WTC11 (cell line): ENCODE measurements around the gene STXBP6.

Source experiments
- ATF2 ChIP-seq: sonication (generic); formaldehyde crosslinking; IDR thresholded peaks from 2 replicates; pipeline ENCODE4 v1.8.1; 2022; ENCODE audit warnings: low read depth, missing genetic modification reagents, borderline replicate concordance
- CTCF ChIP-seq: fragments of 200-600 bp; IDR thresholded peaks from 2 replicates; pipeline ENCODE4 v1.8.0; 2022; ENCODE audit warnings: antibody characterized with exemption
- ETV6 ChIP-seq: sonication (generic); formaldehyde crosslinking; IDR thresholded peaks from 2 replicates; pipeline ENCODE4 v1.8.1; 2022; ENCODE audit warnings: mild to moderate bottlenecking, missing genetic modification reagents
- FOXK1 ChIP-seq: sonication (generic); formaldehyde crosslinking; IDR thresholded peaks from 2 replicates; pipeline ENCODE4 v1.8.0; 2022; ENCODE audit warnings: mild to moderate bottlenecking, moderate library complexity, missing genetic modification reagents
- HMGXB4 ChIP-seq: sonication (generic); formaldehyde crosslinking; IDR thresholded peaks from 2 replicates; pipeline ENCODE4 v1.8.1; 2023; ENCODE audit warnings: mild to moderate bottlenecking, moderate library complexity, missing genetic modification reagents
- NR3C1 ChIP-seq: sonication (generic); formaldehyde crosslinking; conservative IDR thresholded peaks from 2 replicates; pipeline ENCODE4 v1.8.1; 2023; ENCODE audit warnings: low read depth, mild to moderate bottlenecking, missing genetic modification reagents
- SOX15 ChIP-seq: fragments of 250-450 bp; sonication (Bioruptor Pico); IDR thresholded peaks from 2 replicates; pipeline ENCODE4 v1.9.0; 2021; ENCODE audit warnings: mild to moderate bottlenecking
- USF1 ChIP-seq: sonication (generic); formaldehyde crosslinking; IDR thresholded peaks from 2 replicates; pipeline ENCODE4 v1.8.0; 2022; ENCODE audit warnings: mild to moderate bottlenecking, missing genetic modification reagents
- ZNF138 ChIP-seq: sonication (generic); formaldehyde crosslinking; conservative IDR thresholded peaks from 2 replicates; pipeline ENCODE4 v1.8.1; 2022; ENCODE audit warnings: mild to moderate bottlenecking, moderate library complexity, missing genetic modification reagents
- ZSCAN18 ChIP-seq: fragments of 250-450 bp; sonication (Bioruptor Pico); IDR thresholded peaks from 2 replicates; pipeline ENCODE4 v2.1.2; 2022; ENCODE audit warnings: mild to moderate bottlenecking, moderate library complexity

GRCh38 chr14:24848102-24848790 is 201.7 kb downstream of the STXBP6 start:
- no peak for TF ChIP-seq CTCF
- no peak for TF ChIP-seq HMGXB4
- TF ChIP-seq ZNF138 (CRISPR knock-in tag), result no peak
- TF ChIP-seq USF1 (CRISPR knock-in tag), result no peak
- no peak for TF ChIP-seq ATF2
- no peak for TF ChIP-seq ZSCAN18 (CRISPR knock-in tag)
- no peak for TF ChIP-seq ETV6 (CRISPR knock-in tag)
- no peak for TF ChIP-seq FOXK1
- TF ChIP-seq NR3C1, result no peak
- TF ChIP-seq SOX15, result no peak
